ENCODE data around the gene TRIM67.

- TF ChIP-seq CTCF (IDR thresholded peaks at IDR 0.05; ENCODE audit: insufficient read depth, low read length, poor library complexity, severe bottlenecking) (no peak), EZH2phosphoT487 (conservative IDR thresholded peaks at IDR 0.05; ENCODE audit: low read length) (no peak)
Observed at GRCh38 chr1:231159202-231159962, 2.5 kb upstream of the TRIM67 start.
